GM10266 (cell line): ENCODE measurements around the gene ZNF697.

Experiments used
- DNase-seq: peaks from one replicate; pipeline ENCODE4 v3.0.0; 2012; ENCODE audit errors: extremely low spot score
- TF ChIP-seq, protein P1 (sequence below): IDR thresholded peaks from 2 replicates; pipeline ENCODE4 v1.5.1; 2012; ENCODE audit warnings: mild to moderate bottlenecking, low read depth; ENCODE audit not compliant: control insufficient read depth, insufficient read depth; ENCODE audit errors: missing control alignments

ZNF697 gene

GRCh38 chr1:119675349-119676345 lies 27.6 kb upstream of the ZNF697 start:
- TF ChIP-seq, protein P1, sequence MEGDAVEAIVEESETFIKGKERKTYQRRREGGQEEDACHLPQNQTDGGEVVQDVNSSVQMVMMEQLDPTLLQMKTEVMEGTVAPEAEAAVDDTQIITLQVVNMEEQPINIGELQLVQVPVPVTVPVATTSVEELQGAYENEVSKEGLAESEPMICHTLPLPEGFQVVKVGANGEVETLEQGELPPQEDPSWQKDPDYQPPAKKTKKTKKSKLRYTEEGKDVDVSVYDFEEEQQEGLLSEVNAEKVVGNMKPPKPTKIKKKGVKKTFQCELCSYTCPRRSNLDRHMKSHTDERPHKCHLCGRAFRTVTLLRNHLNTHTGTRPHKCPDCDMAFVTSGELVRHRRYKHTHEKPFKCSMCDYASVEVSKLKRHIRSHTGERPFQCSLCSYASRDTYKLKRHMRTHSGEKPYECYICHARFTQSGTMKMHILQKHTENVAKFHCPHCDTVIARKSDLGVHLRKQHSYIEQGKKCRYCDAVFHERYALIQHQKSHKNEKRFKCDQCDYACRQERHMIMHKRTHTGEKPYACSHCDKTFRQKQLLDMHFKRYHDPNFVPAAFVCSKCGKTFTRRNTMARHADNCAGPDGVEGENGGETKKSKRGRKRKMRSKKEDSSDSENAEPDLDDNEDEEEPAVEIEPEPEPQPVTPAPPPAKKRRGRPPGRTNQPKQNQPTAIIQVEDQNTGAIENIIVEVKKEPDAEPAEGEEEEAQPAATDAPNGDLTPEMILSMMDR = peak; percentile 69
- DNase-seq = peak; percentile 69

DNA sequence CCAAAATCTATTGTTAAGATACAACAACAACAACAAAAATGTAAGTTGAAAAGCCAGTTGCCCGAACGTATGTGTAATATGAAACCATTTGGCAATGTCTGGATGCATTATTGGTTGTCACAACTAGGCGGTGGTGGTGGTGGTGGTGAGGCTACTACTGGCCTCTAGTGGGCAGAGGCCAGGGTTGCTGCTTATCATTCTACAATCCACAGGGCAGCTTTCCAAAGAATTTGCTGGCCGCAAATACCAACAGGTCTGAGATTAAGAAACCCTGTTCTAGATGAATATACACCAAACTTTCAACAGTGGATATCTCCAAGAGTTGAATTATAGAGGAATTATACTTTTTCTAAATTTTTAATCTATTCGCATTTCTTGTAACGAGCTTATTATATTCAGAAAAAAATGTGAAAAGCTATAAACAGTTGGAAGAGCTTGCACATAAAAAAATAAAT lies 26.8 kb upstream of the ZNF697 start:
- TF ChIP-seq, protein P1 = no peak
- no peak for DNase-seq

DNA sequence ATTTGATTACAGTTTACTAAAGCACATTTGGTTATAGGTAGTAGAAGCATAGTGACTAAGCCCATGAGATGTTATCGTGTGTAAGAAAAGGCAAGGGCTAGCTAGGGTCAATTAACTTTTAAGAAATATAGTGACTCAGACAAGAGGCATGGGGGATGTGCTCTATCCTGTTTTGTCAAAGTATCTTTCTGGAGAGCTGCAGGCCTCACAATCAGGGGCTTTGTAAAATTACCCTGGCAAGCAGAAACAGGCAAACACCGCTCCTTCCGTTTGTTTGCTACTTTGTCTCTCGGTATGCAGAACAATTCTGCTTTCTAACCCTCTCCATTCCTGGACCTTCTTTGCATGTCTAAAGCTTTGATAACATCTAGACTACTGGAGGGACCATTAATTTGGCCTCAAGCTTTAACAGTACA lies 26.1 kb upstream of the ZNF697 start:
- DNase-seq = no peak
- TF ChIP-seq, protein P1 = no peak

- DNase-seq = no peak
- TF ChIP-seq, protein P1 = no peak
Measured at GRCh38 chr1:119673171-119673940, 25.3 kb upstream of the ZNF697 start.

DNA sequence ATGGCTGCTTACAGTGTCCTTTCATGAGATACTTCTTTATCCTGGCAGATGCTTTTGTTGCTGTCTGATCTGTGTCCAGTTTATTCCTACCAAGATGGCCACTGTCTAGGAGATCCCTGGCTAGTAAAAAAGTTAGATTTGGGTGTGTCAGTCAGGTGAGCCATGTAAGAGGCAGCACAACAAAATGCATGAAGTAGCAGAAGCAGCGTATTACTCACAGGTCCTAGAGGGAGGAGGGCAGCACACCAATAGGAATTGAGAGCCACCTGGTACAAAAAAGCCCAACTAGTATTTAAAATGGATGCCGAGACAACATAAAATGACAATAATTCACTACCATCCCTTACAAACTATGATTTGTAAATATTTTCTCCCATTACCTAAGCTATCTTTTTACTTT lies 22.8 kb upstream of the ZNF697 start:
- TF ChIP-seq, protein P1 = no peak
- no peak for DNase-seq

- TF ChIP-seq, protein P1 = no peak
- no peak for DNase-seq
Measured at GRCh38 chr1:119667173-119667572, 19.1 kb upstream of the ZNF697 start.
